Measurements from ENCODE around the gene RABGAP1L.

DNA sequence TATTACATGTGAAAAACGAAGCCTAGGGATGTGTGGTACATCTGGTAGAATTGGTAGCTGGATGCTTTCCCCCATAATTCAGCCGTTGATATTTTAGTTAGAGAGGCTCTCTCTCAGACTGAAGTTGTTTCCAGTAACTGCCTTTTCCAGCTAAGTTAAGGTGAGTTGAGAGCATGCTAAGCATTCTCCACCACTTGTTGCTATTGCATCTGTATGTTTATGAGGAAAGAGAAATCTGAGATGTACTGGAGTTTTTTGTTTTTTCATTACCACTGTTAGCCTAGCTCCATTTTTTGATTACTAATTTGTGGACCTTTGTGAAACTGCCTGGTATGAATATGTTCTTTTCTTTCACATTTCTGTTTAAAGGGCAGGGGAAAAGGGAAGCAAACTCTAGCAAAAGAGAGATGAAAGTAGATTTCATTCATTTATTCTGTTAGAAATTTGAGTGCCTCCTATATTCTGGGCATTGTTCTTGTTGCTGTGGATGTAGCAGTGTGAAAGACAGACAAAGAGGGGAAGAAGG, 650.5 kb downstream of the RABGAP1L start:
- TF ChIP-seq SUZ12 (IDR thresholded peaks at IDR 0.05; ENCODE audit: extremely low read depth, insufficient read depth, insufficient read length) (no peak), YY1 (IDR thresholded peaks at IDR 0.05; ENCODE audit: insufficient read depth, insufficient read length) (no peak)

Measured in NT2/D1 (cell line).